Stimulated activated CD4-positive, alpha-beta T cell treated with anti-CD3 and anti-CD28 coated beads, Interleukin-15, amount 100 ng/mL, for 1 hour (primary cell): ENCODE measurements around the gene CLIP3.
A peak's percentile ranks its signal among the peaks of the same experiment; 100 is the strongest.
"Not testable (repeated sequence)": the region's sequence is repeated elsewhere in the genome, so short reads cannot be mapped to it uniquely, and the experiment has no call there.

Experiments
- DNase-seq, 2 donors: peaks; one replicate each; pipeline ENCODE4 v3.0.0-alpha.2; 2020; ENCODE audit warnings: low read depth in 1 of 2, low spot score in 1 of 2

CLIP3 gene

GRCh38 chr19:36009220-36009619, 23.5 kb downstream of the CLIP3 start:
- DNase-seq, result peak in 1 of 2 donors; percentile 35

DNA sequence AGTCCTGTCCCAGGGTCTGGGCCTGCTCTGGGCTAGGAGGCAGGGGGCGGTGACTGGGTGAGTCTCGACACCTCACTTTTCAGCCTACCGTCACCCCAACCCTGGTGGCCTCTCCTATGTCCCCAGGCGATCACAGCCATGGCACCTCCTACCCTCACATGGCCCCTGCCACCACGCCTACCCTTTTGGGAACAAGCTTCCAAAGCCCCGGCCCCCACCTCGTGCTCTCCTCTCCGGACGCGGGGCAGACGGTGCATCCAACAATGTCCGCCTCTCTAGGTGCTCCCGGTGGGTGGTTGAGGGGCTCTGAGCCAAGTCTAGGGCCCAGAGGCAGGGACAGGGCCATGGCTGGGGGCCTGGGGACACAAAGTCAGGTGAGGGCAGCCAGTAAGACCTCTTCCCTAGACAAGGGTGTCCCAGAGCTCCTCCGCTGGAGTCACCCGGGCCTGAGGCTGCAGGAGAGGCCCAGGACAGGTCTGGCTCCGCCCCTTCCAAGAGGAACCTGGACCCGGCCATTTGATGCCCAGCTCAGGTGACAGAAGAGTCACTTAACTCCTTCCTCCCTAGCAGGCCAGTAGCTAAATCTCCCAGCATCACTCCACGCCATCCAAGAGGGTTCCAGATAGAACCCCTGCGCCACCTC, 24.2 kb downstream of the CLIP3 start, which contains the start of gene SYNE4:
Gene SYNE4, minus strand, starts transcription at position 478 of the 643 bp plus-strand sequence. Its CDS starts 132 bp downstream, at position 346.
- no peak for DNase-seq

- no peak for DNase-seq
These were observed 25.7 kb downstream of the CLIP3 start for GRCh38 chr19:36006955-36007354.

DNA sequence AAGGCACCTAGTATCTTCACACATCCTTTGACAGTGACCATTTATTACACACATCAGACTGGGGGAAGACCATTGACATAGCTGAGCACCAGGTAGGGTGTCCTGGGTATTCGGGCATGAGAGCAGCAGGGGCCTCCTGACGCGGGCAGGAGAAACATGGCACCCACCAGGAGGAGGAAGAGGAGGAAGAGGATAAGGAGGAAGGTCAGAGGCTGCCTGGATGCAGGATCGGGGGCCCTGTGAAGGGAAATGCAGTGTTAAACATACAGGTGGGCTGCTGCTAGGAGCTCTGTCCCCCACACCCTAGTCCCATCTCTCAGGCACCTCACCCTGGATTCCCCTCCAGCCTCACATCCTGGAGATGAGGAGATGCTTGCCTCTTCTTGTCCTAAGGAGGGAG, 29.4 kb downstream of the CLIP3 start:
- DNase-seq, result no peak

DNA sequence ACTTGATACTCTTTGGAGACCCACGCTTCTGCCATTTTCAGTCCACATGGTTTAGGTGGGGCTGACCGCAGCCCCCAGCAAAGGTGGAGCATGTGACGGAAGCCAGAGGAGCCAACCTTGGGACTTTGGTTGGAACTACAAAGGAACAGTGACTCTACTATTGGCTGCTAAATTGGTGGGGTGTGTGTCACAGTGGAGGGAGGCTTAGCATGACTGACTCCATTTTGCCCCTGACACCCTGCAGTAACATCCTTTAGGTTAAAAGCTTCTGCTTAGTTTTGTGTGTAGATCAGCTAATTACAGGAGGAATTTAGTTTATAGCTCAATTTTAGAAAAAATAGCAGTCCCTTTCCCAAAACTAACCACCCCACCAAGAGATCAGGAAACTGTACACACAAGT, 31.1 kb downstream of the CLIP3 start:
- no peak for DNase-seq

DNA sequence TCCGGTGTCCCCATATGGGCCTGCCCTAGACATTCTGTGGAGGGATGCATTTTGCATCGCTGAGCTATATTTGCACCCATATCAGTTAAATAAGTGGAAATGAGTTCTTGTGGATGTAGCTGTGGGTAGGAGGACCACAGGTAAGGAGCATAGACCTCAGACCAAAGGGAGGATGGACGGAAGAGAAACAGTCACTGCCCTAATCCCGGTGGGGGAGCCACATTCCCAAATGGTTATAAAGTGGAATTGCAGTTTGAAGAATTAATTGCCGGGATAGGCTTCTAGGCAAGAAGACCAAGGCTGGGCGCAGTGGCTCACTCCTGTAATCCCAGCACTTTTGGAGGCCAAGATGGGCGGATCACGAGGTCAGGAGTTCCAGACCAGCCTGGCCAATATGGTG, 35.9 kb downstream of the CLIP3 start:
- no peak for DNase-seq

GRCh38 chr19:35995048-35995993, 37.4 kb downstream of the CLIP3 start, which contains the start of gene SDHAF1:
Gene SDHAF1 (plus strand): TSS chr19:35995188. CDS start chr19:35995275, 87 bp downstream.
- DNase-seq, result peak; percentile 79 to 89

- no peak for DNase-seq
These were observed 38.6 kb downstream of the CLIP3 start for GRCh38 chr19:35993923-35994598.

DNA sequence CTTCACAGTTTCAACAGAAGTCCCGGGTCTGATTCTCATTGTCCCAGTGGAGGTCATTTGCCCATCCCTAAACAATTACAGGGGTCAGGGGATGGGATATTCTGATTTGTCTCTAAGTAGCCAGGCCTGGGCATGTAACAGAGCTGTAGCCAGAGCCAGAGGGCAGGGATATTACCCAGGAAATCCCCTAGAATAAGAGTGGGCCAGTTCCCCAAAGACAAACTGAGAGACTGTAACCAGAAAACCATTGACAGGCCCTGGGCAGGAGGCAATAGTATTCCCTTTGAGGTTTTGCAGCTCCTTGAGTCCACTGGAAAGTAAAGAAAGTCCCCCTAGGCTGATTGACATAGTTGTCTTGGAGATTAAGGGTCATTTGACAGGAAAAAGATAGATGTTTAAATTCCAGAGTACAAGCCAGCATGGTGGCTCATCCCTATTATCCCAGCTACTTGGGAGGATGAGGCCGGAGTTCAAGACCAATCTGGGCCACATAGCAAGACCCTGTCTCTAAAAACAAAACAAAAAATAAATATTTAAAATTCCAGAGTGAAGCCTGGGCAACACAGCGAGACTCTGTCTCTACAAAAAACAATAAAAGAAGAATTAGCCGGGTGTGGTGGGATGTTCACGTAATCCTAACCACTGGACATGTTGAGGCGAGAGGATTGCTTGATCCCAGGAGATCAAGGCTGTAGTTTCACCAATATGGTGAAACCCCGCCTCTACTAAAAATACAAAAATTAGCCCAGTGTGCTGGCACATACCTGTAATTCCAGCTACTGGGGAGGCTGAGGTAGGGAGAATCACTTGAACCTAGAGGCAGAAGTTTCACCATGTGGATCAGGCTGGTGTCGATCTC, 39.5 kb downstream of the CLIP3 start:
- DNase-seq, result no peak

GRCh38 chr19:35991731-35992450, 40.8 kb downstream of the CLIP3 start:
- DNase-seq, result no peak

- DNase-seq, result no peak
These were observed 41.6 kb downstream of the CLIP3 start for GRCh38 chr19:35990771-35991730.

GRCh38 chr19:35990156-35990555, 42.5 kb downstream of the CLIP3 start:
- no peak for DNase-seq

DNA sequence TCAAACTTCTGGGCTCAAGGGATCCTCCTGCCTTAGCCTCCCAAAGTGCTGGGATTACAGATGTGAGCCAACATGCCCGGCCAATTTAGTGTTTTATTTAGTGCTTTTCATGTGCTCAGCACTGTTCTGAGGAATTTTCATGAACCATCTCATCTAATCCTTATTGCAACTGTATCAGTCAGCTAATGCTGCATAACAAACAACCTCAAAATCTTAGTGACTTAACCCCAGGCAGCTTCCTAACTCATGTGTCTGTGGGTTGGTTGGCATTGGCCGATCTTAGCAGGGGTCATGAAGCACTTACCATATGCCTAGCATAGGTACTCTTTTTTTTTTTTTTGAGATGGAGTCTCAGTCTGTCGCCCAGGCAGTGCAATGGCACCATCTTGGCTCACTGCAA, 43.8 kb downstream of the CLIP3 start:
- DNase-seq, result no peak

DNA sequence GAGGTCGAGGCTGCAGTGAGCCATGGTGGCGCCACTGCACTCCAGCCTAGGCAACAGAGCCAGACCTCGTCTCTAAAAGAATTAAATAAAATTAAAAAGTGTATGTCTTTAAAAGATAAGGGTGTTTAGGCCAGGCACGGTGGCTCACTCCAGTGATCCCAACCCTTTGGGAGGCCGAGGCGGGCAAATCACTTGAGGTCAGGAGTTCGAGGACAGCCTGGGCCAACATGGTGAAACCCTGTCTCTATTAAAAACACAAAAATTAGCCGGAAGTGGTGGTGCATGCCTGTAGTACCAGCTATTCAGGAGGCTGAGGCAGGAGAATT, 45.1 kb downstream of the CLIP3 start:
- no peak for DNase-seq

DNA sequence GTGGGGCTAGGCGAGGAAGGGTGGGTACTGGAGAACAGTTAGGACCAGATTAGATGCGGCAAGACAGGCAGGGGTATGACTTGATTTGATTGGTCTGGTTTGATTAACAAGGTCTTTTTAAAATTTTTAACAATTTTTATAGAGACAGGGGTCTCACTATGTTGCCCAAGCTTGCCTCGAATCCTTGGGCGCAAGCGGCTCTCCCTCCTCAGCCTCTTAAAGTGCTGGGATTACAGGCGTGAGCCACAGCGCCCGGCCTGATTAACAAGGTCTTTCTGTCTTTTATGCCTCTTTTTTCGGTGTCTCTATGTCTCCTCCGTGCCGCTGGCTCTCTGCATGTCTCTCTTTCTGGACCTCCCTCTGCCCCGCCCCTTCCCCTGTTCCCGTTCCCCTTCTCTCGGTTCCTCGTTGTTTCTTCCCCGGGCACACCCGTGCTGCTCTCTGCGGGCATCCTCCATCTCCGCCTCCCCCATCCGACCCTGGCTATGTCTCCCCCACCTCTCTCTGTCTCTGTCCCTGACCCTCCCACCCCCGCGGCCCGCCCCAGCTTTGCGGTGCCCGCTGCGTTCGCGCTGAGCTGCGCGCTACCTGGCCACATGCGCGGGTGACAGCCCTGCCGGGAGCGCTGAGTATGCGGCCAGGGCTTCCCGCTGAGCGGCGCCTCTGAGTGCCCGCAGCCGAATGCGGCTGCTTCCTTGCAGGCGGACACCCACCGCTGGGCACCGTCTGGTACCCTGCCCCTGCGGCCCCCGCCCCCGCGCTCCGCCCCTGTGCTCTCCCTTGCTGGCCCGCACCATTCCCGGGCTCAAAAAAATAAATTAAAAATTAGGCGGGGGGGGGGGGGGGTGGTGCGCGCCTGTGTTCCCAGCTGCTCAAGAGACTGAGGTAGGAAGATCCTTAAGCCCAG, 45.8 kb downstream of the CLIP3 start:
- no peak for DNase-seq

DNA sequence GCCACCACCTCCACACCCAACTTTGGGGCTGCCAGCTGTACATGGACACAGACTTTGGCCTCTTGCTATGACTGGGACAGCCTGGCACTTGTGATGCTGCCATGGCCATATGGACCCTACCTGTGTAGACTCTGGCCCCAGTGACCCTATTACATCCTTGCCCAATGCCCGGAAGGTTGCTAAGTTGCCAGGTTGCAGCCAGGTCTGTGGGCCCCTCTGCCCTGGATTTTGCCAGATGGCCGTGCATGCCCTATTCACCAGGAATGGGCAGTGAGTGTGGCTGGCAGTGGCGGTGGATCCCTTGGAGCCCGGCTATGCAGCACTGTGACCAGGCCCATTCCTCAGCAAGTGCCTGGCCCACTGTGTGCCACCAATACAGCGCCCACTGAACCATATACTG, 46.6 kb downstream of the CLIP3 start:
- DNase-seq, result no peak

GRCh38 chr19:35983177-35983576, 49.5 kb downstream of the CLIP3 start:
- DNase-seq, result no peak

DNA sequence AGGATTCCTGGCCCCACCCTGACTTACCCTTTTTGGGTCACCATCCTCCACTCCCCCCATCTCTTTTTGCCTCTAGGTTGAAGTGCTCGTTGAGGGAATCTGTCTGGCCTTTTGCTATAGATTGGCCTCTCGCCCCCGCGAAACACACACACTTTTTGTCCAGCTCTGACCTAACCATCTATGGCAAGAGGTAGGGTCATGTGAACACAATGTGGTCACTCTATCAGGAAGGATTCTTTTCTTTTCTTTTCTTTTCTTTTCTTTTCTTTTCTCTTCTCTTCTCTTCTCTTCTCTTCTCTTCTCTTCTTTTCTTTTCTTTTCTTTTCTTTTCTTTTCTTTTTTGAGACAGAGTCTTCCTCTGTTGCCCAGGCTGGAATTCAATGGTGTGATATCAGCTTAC, 51.7 kb downstream of the CLIP3 start:
- DNase-seq, result not testable (repeated sequence)
